ENCODE results near the gene PTRH1.

Gene PTRH1

DNA sequence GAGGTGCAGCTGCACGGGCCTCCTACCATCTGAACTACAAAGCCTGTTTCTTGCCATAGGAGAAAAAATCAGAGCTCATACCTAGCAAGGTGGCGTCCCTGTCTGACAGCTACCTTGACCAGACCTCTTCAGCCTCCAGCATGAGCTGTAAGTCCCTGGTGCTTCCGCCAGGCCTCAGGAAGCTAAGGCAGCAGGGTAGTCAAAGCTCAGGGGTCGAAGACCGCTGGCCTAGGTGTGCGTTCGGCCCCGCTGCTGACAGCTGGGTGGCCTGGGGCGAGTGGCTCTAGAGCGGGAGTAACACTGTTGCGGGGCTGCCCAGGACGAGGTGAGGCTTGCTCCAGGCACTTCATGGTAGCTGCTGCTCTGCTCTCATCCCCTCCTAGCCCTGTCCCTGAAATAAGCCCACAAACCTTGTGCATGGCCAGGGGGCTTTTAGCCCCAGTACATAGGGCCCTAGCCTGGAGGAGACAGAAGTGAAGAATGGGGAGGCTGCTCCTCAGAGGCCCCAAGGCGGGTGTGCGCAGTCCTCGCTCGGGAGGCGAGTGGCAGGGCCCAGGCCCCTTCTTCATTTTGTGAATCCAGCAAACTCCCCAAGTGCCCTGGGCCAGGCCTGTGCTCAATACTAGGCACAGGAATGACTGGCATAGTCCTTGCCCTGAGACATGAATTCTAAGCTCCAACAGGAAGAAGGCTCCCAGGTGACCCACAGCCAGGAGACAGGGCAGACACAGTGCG lies 14.2 kb upstream of the PTRH1 start:
- Histone ChIP-seq H3K9me3 (ENCODE audit: low read length) (no peaks in the 10 kb centered on the region), H3K36me3 (ENCODE audit: insufficient read depth, low read length) (no peaks in the 10 kb centered on the region), H4K20me1 (ENCODE audit: insufficient read depth, low read length) (no peaks in the 10 kb centered on the region), H3K4me2 (ENCODE audit: low read length) (no peak overlapping the region), H3K9me2 (ENCODE audit: low read depth, low read length) (no peaks in the 10 kb centered on the region), H2AFZ (ENCODE audit: low read length) (no peak overlapping the region), H3F3A (ENCODE audit: insufficient read depth, low read length) (no peaks in the 10 kb centered on the region), H3K27ac (ENCODE audit: low read depth, low read length, poor library complexity, severe bottlenecking) (no peak overlapping the region), H3K9ac (ENCODE audit: low read length) (no peak overlapping the region), H3K4me1 (ENCODE audit: insufficient read depth, low read length, severe bottlenecking) (peaks cover 6% of the 10 kb centered on the region), H3K27me3 (ENCODE audit: insufficient read depth, low read length) (no peaks in the 10 kb centered on the region), H3K79me2 (ENCODE audit: insufficient read depth, low read length) (no peaks in the 10 kb centered on the region), H3K4me3 (ENCODE audit: low read depth, low read length, poor library complexity, severe bottlenecking) (no peak overlapping the region)
- TF ChIP-seq, protein P1, sequence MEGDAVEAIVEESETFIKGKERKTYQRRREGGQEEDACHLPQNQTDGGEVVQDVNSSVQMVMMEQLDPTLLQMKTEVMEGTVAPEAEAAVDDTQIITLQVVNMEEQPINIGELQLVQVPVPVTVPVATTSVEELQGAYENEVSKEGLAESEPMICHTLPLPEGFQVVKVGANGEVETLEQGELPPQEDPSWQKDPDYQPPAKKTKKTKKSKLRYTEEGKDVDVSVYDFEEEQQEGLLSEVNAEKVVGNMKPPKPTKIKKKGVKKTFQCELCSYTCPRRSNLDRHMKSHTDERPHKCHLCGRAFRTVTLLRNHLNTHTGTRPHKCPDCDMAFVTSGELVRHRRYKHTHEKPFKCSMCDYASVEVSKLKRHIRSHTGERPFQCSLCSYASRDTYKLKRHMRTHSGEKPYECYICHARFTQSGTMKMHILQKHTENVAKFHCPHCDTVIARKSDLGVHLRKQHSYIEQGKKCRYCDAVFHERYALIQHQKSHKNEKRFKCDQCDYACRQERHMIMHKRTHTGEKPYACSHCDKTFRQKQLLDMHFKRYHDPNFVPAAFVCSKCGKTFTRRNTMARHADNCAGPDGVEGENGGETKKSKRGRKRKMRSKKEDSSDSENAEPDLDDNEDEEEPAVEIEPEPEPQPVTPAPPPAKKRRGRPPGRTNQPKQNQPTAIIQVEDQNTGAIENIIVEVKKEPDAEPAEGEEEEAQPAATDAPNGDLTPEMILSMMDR (IDR thresholded peaks at IDR 0.05; ENCODE audit: low read length) = no peak
- no peak for TF ChIP-seq EZH2 (IDR thresholded peaks at IDR 0.05; ENCODE audit: borderline replicate concordance, low read length)

DNA sequence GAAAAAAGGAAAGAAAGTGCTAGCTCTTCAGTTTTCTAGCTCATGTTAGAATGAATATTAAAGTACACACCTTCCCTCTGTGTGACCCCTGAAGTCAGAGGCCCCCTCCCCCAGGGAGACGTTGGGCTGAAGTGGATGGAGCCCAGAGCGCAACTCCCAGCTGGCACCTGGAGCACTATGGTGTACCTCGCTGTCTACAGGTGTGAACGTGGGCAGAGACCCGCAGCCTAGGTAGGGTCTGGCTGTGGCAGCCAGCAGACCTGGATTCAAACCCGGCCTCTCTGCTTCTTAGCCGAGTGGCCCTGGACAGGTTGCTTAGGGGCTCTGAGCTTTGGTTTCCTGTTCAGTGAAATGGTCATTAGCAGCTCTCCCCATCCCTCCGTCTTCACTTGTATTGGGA lies 13.3 kb upstream of the PTRH1 start:
- Histone ChIP-seq H3K4me2 (ENCODE audit: low read length) (no peak overlapping the region), H2AFZ (ENCODE audit: low read length) (no peak overlapping the region), H3K4me3 (ENCODE audit: low read depth, low read length, poor library complexity, severe bottlenecking) (no peak overlapping the region), H3K9me3 (ENCODE audit: low read length) (no peaks in the 10 kb centered on the region), H3K9ac (ENCODE audit: low read length) (no peak overlapping the region), H3K27me3 (ENCODE audit: insufficient read depth, low read length) (no peaks in the 10 kb centered on the region), H3K4me1 (ENCODE audit: insufficient read depth, low read length, severe bottlenecking) (no peaks in the 10 kb centered on the region), H3K36me3 (ENCODE audit: insufficient read depth, low read length) (no peaks in the 10 kb centered on the region), H3K79me2 (ENCODE audit: insufficient read depth, low read length) (no peaks in the 10 kb centered on the region), H4K20me1 (ENCODE audit: insufficient read depth, low read length) (no peaks in the 10 kb centered on the region), H3K27ac (ENCODE audit: low read depth, low read length, poor library complexity, severe bottlenecking) (no peak overlapping the region), H3F3A (ENCODE audit: insufficient read depth, low read length) (no peaks in the 10 kb centered on the region), H3K9me2 (ENCODE audit: low read depth, low read length) (no peaks in the 10 kb centered on the region)
- TF ChIP-seq, protein P1 (IDR thresholded peaks at IDR 0.05; ENCODE audit: low read length) = no peak
- TF ChIP-seq EZH2 (IDR thresholded peaks at IDR 0.05; ENCODE audit: borderline replicate concordance, low read length) = no peak

DNA sequence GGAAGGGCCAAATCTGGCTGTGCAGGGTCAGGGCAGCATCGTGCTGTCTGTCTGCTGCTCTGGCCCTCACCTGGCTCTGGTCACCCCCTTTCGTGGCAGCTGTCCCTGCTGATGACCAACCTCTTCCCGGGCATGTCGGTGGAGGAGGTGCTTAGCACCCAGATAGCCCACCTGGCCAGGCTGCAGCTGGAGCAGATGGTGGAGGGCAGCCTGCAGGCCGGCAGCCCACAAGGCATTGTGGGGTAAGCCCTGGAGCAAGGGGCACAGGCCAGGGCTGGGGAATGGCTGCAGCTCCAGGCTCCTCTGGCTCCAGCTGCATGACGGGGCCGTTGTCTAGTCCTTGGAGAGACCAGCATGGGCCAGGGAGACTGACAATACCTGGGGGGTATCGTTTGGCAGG lies 11.4 kb upstream of the PTRH1 start:
- no peak overlapping the region for H3K9ac ChIP-seq (ENCODE audit: low read length)
- TF ChIP-seq, protein P1 (IDR thresholded peaks at IDR 0.05; ENCODE audit: low read length) = no peak
- TF ChIP-seq EZH2 (IDR thresholded peaks at IDR 0.05; ENCODE audit: borderline replicate concordance, low read length) = no peak
- no peak overlapping the region for H3K4me2 ChIP-seq (ENCODE audit: low read length)
- no peak overlapping the region for H3K27ac ChIP-seq (ENCODE audit: low read depth, low read length, poor library complexity, severe bottlenecking)
- no peaks in the 10 kb centered on the region for H3K4me1 ChIP-seq (ENCODE audit: insufficient read depth, low read length, severe bottlenecking)
- H3K27me3 ChIP-seq (ENCODE audit: insufficient read depth, low read length) = peaks cover 4% of the 10 kb centered on the region; the same call in 1 of the 2 replicates
- no peak overlapping the region for H3K4me3 ChIP-seq (ENCODE audit: low read depth, low read length, poor library complexity, severe bottlenecking)
- no peaks in the 10 kb centered on the region for H3K9me2 ChIP-seq (ENCODE audit: low read depth, low read length)
- H2AFZ ChIP-seq (ENCODE audit: low read length) = no peak overlapping the region
- H3K79me2 ChIP-seq (ENCODE audit: insufficient read depth, low read length) = no peaks in the 10 kb centered on the region
- no peaks in the 10 kb centered on the region for H4K20me1 ChIP-seq (ENCODE audit: insufficient read depth, low read length)
- H3F3A ChIP-seq (ENCODE audit: insufficient read depth, low read length) = no peaks in the 10 kb centered on the region
- no peaks in the 10 kb centered on the region for H3K36me3 ChIP-seq (ENCODE audit: insufficient read depth, low read length)
- H3K9me3 ChIP-seq (ENCODE audit: low read length) = no peaks in the 10 kb centered on the region

Data from OCI-LY1 (cell line).